Karpas-422 (cell line): ENCODE measurements around the gene IL17RC. TPM values are rescaled to one million over a fixed set of nuclear protein-coding genes. Genes with fewer than 3 reads are reported as not detected.
"Not testable (repeated sequence)": the region's sequence is repeated elsewhere in the genome, so short reads cannot be mapped to it uniquely, and the experiment has no call there.

Experiments
- DNase-seq: peaks from one replicate; pipeline ENCODE4 v3.0.0-alpha.2; 2015
- H2AFZ ChIP-seq: fragments of 200-600 bp; sonication (generic); 2 replicates; pipeline ENCODE4 v1.6.1; 2014; ENCODE audit warnings: antibody characterized with exemption, low read length, mixed read lengths
- H3K27ac ChIP-seq: fragments of 200-600 bp; sonication (generic); 2 replicates; pipeline ENCODE4 v1.5.1; 2014; ENCODE audit warnings: mild to moderate bottlenecking, low read length, moderate library complexity
- H3K27me3 ChIP-seq: fragments of 200-600 bp; sonication (generic); 2 replicates; pipeline ENCODE4 v1.6.1; 2014; ENCODE audit warnings: low read length, mixed read lengths
- H3K36me3 ChIP-seq: fragments of 200-600 bp; sonication (generic); 2 replicates; pipeline ENCODE4 v1.6.1; 2014; ENCODE audit warnings: low read length, mixed read lengths; ENCODE audit not compliant: insufficient read depth
- H3K4me1 ChIP-seq: fragments of 200-600 bp; sonication (generic); 2 replicates; pipeline ENCODE4 v1.6.1; 2014; ENCODE audit warnings: mild to moderate bottlenecking, low read length, mixed read lengths
- H3K4me2 ChIP-seq: fragments of 200-600 bp; sonication (generic); 2 replicates; pipeline ENCODE4 v1.6.1; 2014; ENCODE audit warnings: low read length, low read depth, mild to moderate bottlenecking; ENCODE audit not compliant: poor library complexity, severe bottlenecking
- H3K4me3 ChIP-seq: fragments of 200-600 bp; sonication (generic); 2 replicates; pipeline ENCODE4 v1.5.1; 2014; ENCODE audit warnings: mild to moderate bottlenecking, antibody characterized with exemption, low read length, mixed read lengths
- H3K79me2 ChIP-seq: fragments of 200-600 bp; sonication (generic); 2 replicates; pipeline ENCODE4 v1.6.1; 2014; ENCODE audit warnings: mild to moderate bottlenecking, low read length, mixed read lengths
- H3K9ac ChIP-seq: fragments of 200-600 bp; sonication (generic); 2 replicates; pipeline ENCODE4 v1.6.0; 2014; ENCODE audit warnings: low read length
- H3K9me2 ChIP-seq: fragments of 200-600 bp; sonication (generic), shearing (Covaris generic); replicated peaks from 2 replicates; pipeline ENCODE4 v1.6.0; 2014; ENCODE audit warnings: mild to moderate bottlenecking, low read length, moderate library complexity; ENCODE audit not compliant: insufficient read depth
- H3K9me3 ChIP-seq: fragments of 300-700, 200-600 bp; sonication (generic); 2 replicates; pipeline ENCODE4 v1.6.1; 2014; ENCODE audit warnings: low read length, mixed read lengths
- H4K20me1 ChIP-seq: fragments of 200-600 bp; sonication (generic); 2 replicates; pipeline ENCODE4 v1.6.1; 2014; ENCODE audit warnings: mild to moderate bottlenecking, antibody characterized with exemption, low read length, low read depth; ENCODE audit not compliant: insufficient read depth
- total RNA-seq: library from RNA; depleted of rRNA; stranded (reverse); fragments of >200 nt; shearing (Covaris generic); gene quantifications from 2 replicates; pipeline ENCODE4 v1.2.3, GENCODE V29; 2014; ENCODE audit warnings: low replicate concordance

The IL17RC gene
- total RNA-seq, 1 experiment from 2014 or later, result 2.5 TPM

GRCh38 chr3:9939906-9940305 is 23.0 kb downstream of the IL17RC start:
- H3K9ac ChIP-seq, H3K4me1 ChIP-seq, H2AFZ ChIP-seq, H3K79me2 ChIP-seq, H3K27me3 ChIP-seq, H3K27ac ChIP-seq, H3K9me3 ChIP-seq, H4K20me1 ChIP-seq, H3K4me3 ChIP-seq, H3K36me3 ChIP-seq, H3K9me2 ChIP-seq, DNase-seq, H3K4me2 ChIP-seq: not testable (repeated sequence)

GRCh38 chr3:9940746-9941145 is 23.8 kb downstream of the IL17RC start:
- Histone ChIP-seq H4K20me1 (no peaks in the 10 kb centered on the region), H3K27ac (no peak overlapping the region), H3K9me3 (no peaks in the 10 kb centered on the region), H3K4me3 (no peak overlapping the region), H3K4me1 (no peaks in the 10 kb centered on the region), H3K79me2 (no peaks in the 10 kb centered on the region), H3K36me3 (peaks cover 6% of the 10 kb centered on the region; the same call in 1 of the 2 replicates), H3K9me2 (no peaks in the 10 kb centered on the region), H3K4me2 (no peak overlapping the region), H3K27me3 (no peaks in the 10 kb centered on the region), H2AFZ (no peak overlapping the region), H3K9ac (no peak overlapping the region)
- DNase-seq, result no peak

GRCh38 chr3:9942164-9942563 is 25.3 kb downstream of the IL17RC start:
- Histone ChIP-seq H3K4me1 (no peaks in the 10 kb centered on the region), H3K9me2 (no peaks in the 10 kb centered on the region), H3K9me3 (no peaks in the 10 kb centered on the region), H3K36me3 (no peaks in the 10 kb centered on the region), H2AFZ (no peak overlapping the region), H3K27ac (no peak overlapping the region), H3K4me2 (no peak overlapping the region), H3K4me3 (no peak overlapping the region), H4K20me1 (no peaks in the 10 kb centered on the region), H3K27me3 (no peaks in the 10 kb centered on the region), H3K79me2 (no peaks in the 10 kb centered on the region), H3K9ac (no peak overlapping the region)
- DNase-seq, result no peak

- Histone ChIP-seq H3K9ac (no peak overlapping the region), H3K79me2 (no peaks in the 10 kb centered on the region), H3K27ac (no peak overlapping the region), H2AFZ (no peak overlapping the region), H3K4me2 (no peak overlapping the region), H3K9me2 (no peaks in the 10 kb centered on the region), H3K9me3 (no peaks in the 10 kb centered on the region), H3K4me3 (no peak overlapping the region), H4K20me1 (no peaks in the 10 kb centered on the region), H3K4me1 (no peaks in the 10 kb centered on the region), H3K27me3 (no peaks in the 10 kb centered on the region), H3K36me3 (no peaks in the 10 kb centered on the region)
- no peak for DNase-seq
Measured at GRCh38 chr3:9942934-9943690, 26.2 kb downstream of the IL17RC start.

GRCh38 chr3:9944271-9944670 is 27.4 kb downstream of the IL17RC start:
- H3K4me1 ChIP-seq, result no peaks in the 10 kb centered on the region
- H3K4me2 ChIP-seq, result no peak overlapping the region
- H3K79me2 ChIP-seq, result no peaks in the 10 kb centered on the region
- no peak overlapping the region for H3K27ac ChIP-seq
- H3K9ac ChIP-seq, result no peak overlapping the region
- no peaks in the 10 kb centered on the region for H3K27me3 ChIP-seq
- no peaks in the 10 kb centered on the region for H3K9me3 ChIP-seq
- H2AFZ ChIP-seq, result no peak overlapping the region
- no peaks in the 10 kb centered on the region for H3K9me2 ChIP-seq
- no peak for DNase-seq
- H3K36me3 ChIP-seq, result no peaks in the 10 kb centered on the region
- H3K4me3 ChIP-seq, result no peak overlapping the region
- H4K20me1 ChIP-seq, result no peaks in the 10 kb centered on the region

- H3K9ac ChIP-seq, result no peak overlapping the region
- no peaks in the 10 kb centered on the region for H3K9me3 ChIP-seq
- H3K4me3 ChIP-seq, result no peak overlapping the region
- H3K36me3 ChIP-seq, result no peaks in the 10 kb centered on the region
- no peaks in the 10 kb centered on the region for H3K9me2 ChIP-seq
- no peaks in the 10 kb centered on the region for H3K79me2 ChIP-seq
- no peak overlapping the region for H3K4me2 ChIP-seq
- H4K20me1 ChIP-seq, result no peaks in the 10 kb centered on the region
- H3K27ac ChIP-seq, result no peak overlapping the region
- H2AFZ ChIP-seq, result no peak overlapping the region
- DNase-seq, result no peak
- no peaks in the 10 kb centered on the region for H3K4me1 ChIP-seq
- H3K27me3 ChIP-seq, result no peaks in the 10 kb centered on the region
Measured at GRCh38 chr3:9945358-9945757, 28.5 kb downstream of the IL17RC start.

- H4K20me1 ChIP-seq, result no peaks in the 10 kb centered on the region
- H3K9me3 ChIP-seq, result no peaks in the 10 kb centered on the region
- no peak for DNase-seq
- no peaks in the 10 kb centered on the region for H3K27me3 ChIP-seq
- H3K4me3 ChIP-seq, result no peak overlapping the region
- no peak overlapping the region for H3K9ac ChIP-seq
- H3K9me2 ChIP-seq, result no peaks in the 10 kb centered on the region
- no peak overlapping the region for H3K4me2 ChIP-seq
- peaks cover 8% of the 10 kb centered on the region for H3K4me1 ChIP-seq
- no peak overlapping the region for H3K27ac ChIP-seq
- H2AFZ ChIP-seq, result no peak overlapping the region
- H3K79me2 ChIP-seq, result no peaks in the 10 kb centered on the region
- no peaks in the 10 kb centered on the region for H3K36me3 ChIP-seq
Measured at GRCh38 chr3:9946112-9947024, 29.5 kb downstream of the IL17RC start.
